T-helper 17 cell (primary cell): ENCODE results near the gene ZNF334. TPM values are rescaled to one million over a fixed set of nuclear protein-coding genes. Genes with fewer than 3 reads are reported as not detected.

Experiments used
- ATAC-seq: fragments of 150-1000 bp; cut with Tn5 transposase; 2 replicates; pipeline ENCODE4 v1.10.0; 2021; ENCODE audit warnings: mild to moderate bottlenecking, moderate library complexity
- DNase-seq, 3 donors: peaks; one replicate each; pipeline versions ENCODE4 v3.0.0 to v3.0.0-alpha.2; 2020 to 2021
- H3K9me3 ChIP-seq: one replicate; pipeline ENCODE4 v1.7.0; 2013; ENCODE audit warnings: low read length, mild to moderate bottlenecking; ENCODE audit not compliant: control insufficient read depth, poor library complexity, severe bottlenecking
- H3K27ac Mint-ChIP-seq: one replicate; pipeline ENCODE4 v1.8.0; 2022; ENCODE audit warnings: mild to moderate bottlenecking, moderate library complexity, mixed read lengths
- H3K27me3 Mint-ChIP-seq: one replicate; pipeline ENCODE4 v1.8.0; 2022; ENCODE audit warnings: mixed read lengths
- H3K36me3 Mint-ChIP-seq: one replicate; pipeline ENCODE4 v1.8.0; 2022; ENCODE audit warnings: low read depth, mixed read lengths
- H3K4me1 Mint-ChIP-seq: one replicate; pipeline ENCODE4 v1.8.0; 2022; ENCODE audit warnings: mild to moderate bottlenecking, mixed read lengths
- H3K4me3 Mint-ChIP-seq: one replicate; pipeline ENCODE4 v1.8.0; 2022; ENCODE audit warnings: mild to moderate bottlenecking, moderate library complexity, mixed read lengths
- total RNA-seq, 4 donors: library from RNA in 2 of 4; stranded (reverse) in 2 of 4; gene quantifications; one replicate each; pipeline ENCODE4 v1.2.3 and lab custom pipeline; 2022 to 2026

Gene ZNF334
- total RNA-seq, 2 donors from 2014 or later: 0.21 to 0.27 TPM

- no peak for DNase-seq
- Mint-ChIP-seq H3K27ac (no peak overlapping the region), H3K27me3 (peaks cover 62% of the 10 kb centered on the region), H3K4me1 (peaks cover 2% of the 10 kb centered on the region), H3K36me3 (peaks cover 3% of the 10 kb centered on the region), H3K4me3 (no peak overlapping the region)
- ATAC-seq: no peak
- no peaks in the 10 kb centered on the region for H3K9me3 ChIP-seq
Observed at GRCh38 chr20:46494077-46494476, 19.3 kb downstream of the ZNF334 start.

- Mint-ChIP-seq H3K4me1 (peaks cover 2% of the 10 kb centered on the region), H3K27me3 (peaks cover 75% of the 10 kb centered on the region), H3K4me3 (no peak overlapping the region), H3K36me3 (peaks cover 6% of the 10 kb centered on the region), H3K27ac (no peak overlapping the region)
- DNase-seq (no peak), ATAC-seq (no peak)
- H3K9me3 ChIP-seq: no peaks in the 10 kb centered on the region
Observed at GRCh38 chr20:46491354-46491753, 22.0 kb downstream of the ZNF334 start.

- Mint-ChIP-seq H3K27me3 (peaks cover 90% of the 10 kb centered on the region), H3K4me3 (no peak overlapping the region), H3K36me3 (peaks cover 6% of the 10 kb centered on the region), H3K4me1 (peaks cover 6% of the 10 kb centered on the region), H3K27ac (no peak overlapping the region)
- ATAC-seq (no peak), DNase-seq (no peak)
- no peaks in the 10 kb centered on the region for H3K9me3 ChIP-seq
Observed at GRCh38 chr20:46488451-46488850, 24.9 kb downstream of the ZNF334 start.

GRCh38 chr20:46487628-46488027 is 25.7 kb downstream of the ZNF334 start:
- ATAC-seq (no peak), DNase-seq (no peak)
- Mint-ChIP-seq H3K36me3 (peaks cover 6% of the 10 kb centered on the region), H3K27ac (no peak overlapping the region), H3K4me3 (no peak overlapping the region), H3K27me3 (peaks cover 89% of the 10 kb centered on the region), H3K4me1 (peaks cover 6% of the 10 kb centered on the region)
- no peaks in the 10 kb centered on the region for H3K9me3 ChIP-seq

GRCh38 chr20:46485431-46485830 is 27.9 kb downstream of the ZNF334 start:
- no peaks in the 10 kb centered on the region for H3K9me3 ChIP-seq
- Mint-ChIP-seq H3K4me1 (peaks cover 3% of the 10 kb centered on the region), H3K27me3 (peaks cover 84% of the 10 kb centered on the region), H3K27ac (no peak overlapping the region), H3K36me3 (peaks cover 4% of the 10 kb centered on the region), H3K4me3 (no peak overlapping the region)
- no peak for DNase-seq
- no peak for ATAC-seq

GRCh38 chr20:46484954-46485353 is 28.4 kb downstream of the ZNF334 start:
- Mint-ChIP-seq H3K4me1 (peaks cover 3% of the 10 kb centered on the region), H3K4me3 (no peak overlapping the region), H3K27me3 (peaks cover 88% of the 10 kb centered on the region), H3K36me3 (peaks cover 4% of the 10 kb centered on the region), H3K27ac (no peak overlapping the region)
- DNase-seq (no peak), ATAC-seq (no peak)
- no peaks in the 10 kb centered on the region for H3K9me3 ChIP-seq

- Mint-ChIP-seq H3K4me1 (peaks cover 3% of the 10 kb centered on the region), H3K27me3 (peaks cover 93% of the 10 kb centered on the region)
- no peak for DNase-seq
Observed at GRCh38 chr20:46483879-46484278, 29.5 kb downstream of the ZNF334 start.

GRCh38 chr20:46482864-46483263 is 30.5 kb downstream of the ZNF334 start:
- Mint-ChIP-seq H3K27me3 (peaks cover 93% of the 10 kb centered on the region), H3K4me1 (peaks cover 3% of the 10 kb centered on the region), H3K27ac (no peak overlapping the region), H3K36me3 (no peaks in the 10 kb centered on the region), H3K4me3 (no peak overlapping the region)
- DNase-seq: no peak
- no peak for ATAC-seq
- H3K9me3 ChIP-seq: no peaks in the 10 kb centered on the region

More at GRCh38 chr20:46483879-46484278, 29.5 kb downstream of the ZNF334 start:
- H3K27ac Mint-ChIP-seq: no peak overlapping the region
- no peaks in the 10 kb centered on the region for H3K9me3 ChIP-seq
- peaks cover 2% of the 10 kb centered on the region for H3K36me3 Mint-ChIP-seq
- ATAC-seq: no peak
- no peak overlapping the region for H3K4me3 Mint-ChIP-seq

- ATAC-seq (no peak), DNase-seq (no peak)
- Mint-ChIP-seq H3K27ac (no peak overlapping the region), H3K4me3 (no peak overlapping the region), H3K27me3 (peaks cover 88% of the 10 kb centered on the region), H3K36me3 (no peaks in the 10 kb centered on the region), H3K4me1 (peaks cover 2% of the 10 kb centered on the region)
- no peaks in the 10 kb centered on the region for H3K9me3 ChIP-seq
Observed at GRCh38 chr20:46477640-46478039, 35.7 kb downstream of the ZNF334 start.

- DNase-seq (no peak), ATAC-seq (no peak)
- no peak overlapping the region for H3K27ac Mint-ChIP-seq
- no peaks in the 10 kb centered on the region for H3K9me3 ChIP-seq
- H3K4me3 Mint-ChIP-seq: no peak overlapping the region
- H3K4me1 Mint-ChIP-seq: peaks cover 2% of the 10 kb centered on the region
- H3K27me3 Mint-ChIP-seq: peaks cover 92% of the 10 kb centered on the region
- H3K36me3 Mint-ChIP-seq: no peaks in the 10 kb centered on the region
Observed at GRCh38 chr20:46477225-46477624, 36.1 kb downstream of the ZNF334 start.

- H3K9me3 ChIP-seq: no peaks in the 10 kb centered on the region
- H3K36me3 Mint-ChIP-seq: no peaks in the 10 kb centered on the region
- ATAC-seq (no peak), DNase-seq (no peak)
- no peak overlapping the region for H3K4me3 Mint-ChIP-seq
- no peak overlapping the region for H3K27ac Mint-ChIP-seq
- no peaks in the 10 kb centered on the region for H3K4me1 Mint-ChIP-seq
- peaks cover 32% of the 10 kb centered on the region for H3K27me3 Mint-ChIP-seq
Observed at GRCh38 chr20:46468508-46468907, 44.9 kb downstream of the ZNF334 start.

- H3K27me3 Mint-ChIP-seq: peaks cover 39% of the 10 kb centered on the region
- H3K27ac Mint-ChIP-seq: no peak overlapping the region
- no peaks in the 10 kb centered on the region for H3K9me3 ChIP-seq
- no peak for DNase-seq
- H3K36me3 Mint-ChIP-seq: no peaks in the 10 kb centered on the region
- ATAC-seq: no peak
- no peaks in the 10 kb centered on the region for H3K4me1 Mint-ChIP-seq
- no peak overlapping the region for H3K4me3 Mint-ChIP-seq
Observed at GRCh38 chr20:46464451-46464850, 48.9 kb downstream of the ZNF334 start.

- H3K27me3 Mint-ChIP-seq: peaks cover 45% of the 10 kb centered on the region
- H3K9me3 ChIP-seq: no peaks in the 10 kb centered on the region
- H3K27ac Mint-ChIP-seq: no peak overlapping the region
- DNase-seq (no peak), ATAC-seq (no peak)
- H3K36me3 Mint-ChIP-seq: no peaks in the 10 kb centered on the region
- H3K4me3 Mint-ChIP-seq: no peak overlapping the region
- H3K4me1 Mint-ChIP-seq: no peaks in the 10 kb centered on the region
Observed at GRCh38 chr20:46463852-46464251, 49.5 kb downstream of the ZNF334 start.

GRCh38 chr20:46461808-46462207 is 51.6 kb downstream of the ZNF334 start:
- H3K27ac Mint-ChIP-seq: no peak overlapping the region
- H3K36me3 Mint-ChIP-seq: no peaks in the 10 kb centered on the region
- DNase-seq (no peak), ATAC-seq (no peak)
- H3K9me3 ChIP-seq: peaks cover 4% of the 10 kb centered on the region
- no peak overlapping the region for H3K4me3 Mint-ChIP-seq
- no peaks in the 10 kb centered on the region for H3K4me1 Mint-ChIP-seq
- peaks cover 51% of the 10 kb centered on the region for H3K27me3 Mint-ChIP-seq
